ENCODE data around the gene USP28.

Gene USP28

DNA sequence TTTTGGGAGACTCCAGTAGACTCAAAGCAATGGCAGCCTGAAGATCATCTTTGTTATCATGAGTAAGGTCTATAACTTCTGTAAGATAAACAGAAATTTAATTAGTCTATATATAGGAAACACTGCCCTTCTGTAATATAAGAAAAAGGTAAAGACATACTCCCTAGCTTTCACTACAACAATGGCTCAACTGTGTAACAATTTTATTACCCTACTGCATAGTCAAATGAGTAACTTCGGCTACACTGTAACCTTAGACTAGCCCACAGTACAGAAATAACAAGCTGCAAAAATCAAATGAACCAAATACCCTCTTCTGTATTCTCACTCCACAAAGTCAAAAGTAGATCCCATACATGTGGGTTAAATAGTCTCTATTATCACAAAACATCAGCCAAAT is 33.7 kb downstream of the USP28 start:
- Histone ChIP-seq H3K27me3 (replicated peaks) (no peaks in the 10 kb centered on the region), H3K36me3 (replicated peaks) (no peaks in the 10 kb centered on the region), H3K27ac (no peak overlapping the region), H3K4me3 (ENCODE audit: low read depth, low read length) (no peak overlapping the region)
- in situ Hi-C loops (cut with HindIII; ENCODE audit: low pct_ligation_motif_present, low sequenced_read_pairs), result no loop called here
- DNase-seq, result no peak
- TF ChIP-seq, protein P1, sequence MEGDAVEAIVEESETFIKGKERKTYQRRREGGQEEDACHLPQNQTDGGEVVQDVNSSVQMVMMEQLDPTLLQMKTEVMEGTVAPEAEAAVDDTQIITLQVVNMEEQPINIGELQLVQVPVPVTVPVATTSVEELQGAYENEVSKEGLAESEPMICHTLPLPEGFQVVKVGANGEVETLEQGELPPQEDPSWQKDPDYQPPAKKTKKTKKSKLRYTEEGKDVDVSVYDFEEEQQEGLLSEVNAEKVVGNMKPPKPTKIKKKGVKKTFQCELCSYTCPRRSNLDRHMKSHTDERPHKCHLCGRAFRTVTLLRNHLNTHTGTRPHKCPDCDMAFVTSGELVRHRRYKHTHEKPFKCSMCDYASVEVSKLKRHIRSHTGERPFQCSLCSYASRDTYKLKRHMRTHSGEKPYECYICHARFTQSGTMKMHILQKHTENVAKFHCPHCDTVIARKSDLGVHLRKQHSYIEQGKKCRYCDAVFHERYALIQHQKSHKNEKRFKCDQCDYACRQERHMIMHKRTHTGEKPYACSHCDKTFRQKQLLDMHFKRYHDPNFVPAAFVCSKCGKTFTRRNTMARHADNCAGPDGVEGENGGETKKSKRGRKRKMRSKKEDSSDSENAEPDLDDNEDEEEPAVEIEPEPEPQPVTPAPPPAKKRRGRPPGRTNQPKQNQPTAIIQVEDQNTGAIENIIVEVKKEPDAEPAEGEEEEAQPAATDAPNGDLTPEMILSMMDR (IDR thresholded peaks at IDR 0.05; ENCODE audit: low read depth, low read length, missing control alignments), result no peak

DNA sequence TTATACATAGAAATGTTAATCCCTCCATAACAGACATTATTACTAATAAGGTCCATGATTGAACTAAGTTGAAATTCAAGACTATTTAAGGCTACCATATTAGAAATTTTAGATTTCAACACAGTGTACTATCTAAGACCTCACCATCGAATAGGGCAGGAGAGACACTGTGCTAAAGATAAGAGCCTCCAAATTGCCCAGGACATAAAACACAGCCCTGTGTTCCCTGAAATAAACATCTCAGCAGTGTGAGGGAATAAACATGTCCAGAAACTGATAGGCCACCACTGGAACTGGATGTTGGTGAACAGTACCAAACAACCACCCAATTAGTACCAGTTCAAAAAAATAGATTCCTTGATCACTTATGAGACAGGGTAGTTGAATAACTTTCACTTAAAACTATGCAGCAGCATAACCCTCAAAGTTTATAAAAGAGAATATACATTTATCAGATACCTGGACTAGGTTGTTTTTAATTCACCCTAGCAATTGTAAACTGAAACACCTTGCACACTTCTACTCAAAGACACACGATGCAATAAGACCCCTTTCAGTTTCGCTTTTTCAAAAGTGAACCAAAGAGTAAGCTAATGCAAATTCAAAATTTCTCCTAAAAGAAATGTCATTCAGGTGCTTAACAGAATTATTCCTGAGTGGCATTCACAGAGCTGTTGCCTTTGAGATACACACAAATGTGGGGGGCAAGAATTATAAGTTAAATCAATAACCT is 34.3 kb downstream of the USP28 start:
- no peaks in the 10 kb centered on the region for H3K27me3 ChIP-seq (replicated peaks)
- H3K36me3 ChIP-seq (replicated peaks), result no peaks in the 10 kb centered on the region
- TF ChIP-seq, protein P1 (IDR thresholded peaks at IDR 0.05; ENCODE audit: low read depth, low read length, missing control alignments), result no peak
- in situ Hi-C loops (cut with HindIII; ENCODE audit: low pct_ligation_motif_present, low sequenced_read_pairs), result no loop called here
- no peak for DNase-seq
- no peak overlapping the region for H3K27ac ChIP-seq
- no peak overlapping the region for H3K4me3 ChIP-seq (ENCODE audit: low read depth, low read length)

DNA sequence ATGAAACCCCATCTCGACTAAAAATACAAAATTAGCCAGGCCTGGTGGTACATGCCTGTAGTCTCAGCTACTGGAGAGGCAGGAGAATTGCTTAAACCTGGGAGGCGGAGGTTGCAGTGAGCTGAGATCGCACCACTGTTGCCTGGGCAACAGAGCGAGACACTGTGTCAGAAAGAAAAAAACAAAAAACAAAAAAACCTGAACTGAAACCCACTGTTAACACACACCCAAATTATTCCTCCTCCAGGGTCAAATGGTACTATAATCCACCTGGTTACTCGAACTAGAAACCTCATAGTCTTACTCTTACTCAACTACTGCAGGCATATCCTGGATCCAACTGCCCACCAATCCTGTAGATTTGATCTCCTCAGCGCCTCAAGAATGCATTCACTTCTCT is 35.5 kb downstream of the USP28 start:
- Histone ChIP-seq H3K4me3 (ENCODE audit: low read depth, low read length) (no peak overlapping the region), H3K27me3 (replicated peaks) (no peaks in the 10 kb centered on the region), H3K27ac (no peak overlapping the region), H3K36me3 (replicated peaks) (no peaks in the 10 kb centered on the region)
- no peak for DNase-seq
- TF ChIP-seq, protein P1 (IDR thresholded peaks at IDR 0.05; ENCODE audit: low read depth, low read length, missing control alignments), result no peak
- in situ Hi-C loops (cut with HindIII; ENCODE audit: low pct_ligation_motif_present, low sequenced_read_pairs), result no loop called here

DNA sequence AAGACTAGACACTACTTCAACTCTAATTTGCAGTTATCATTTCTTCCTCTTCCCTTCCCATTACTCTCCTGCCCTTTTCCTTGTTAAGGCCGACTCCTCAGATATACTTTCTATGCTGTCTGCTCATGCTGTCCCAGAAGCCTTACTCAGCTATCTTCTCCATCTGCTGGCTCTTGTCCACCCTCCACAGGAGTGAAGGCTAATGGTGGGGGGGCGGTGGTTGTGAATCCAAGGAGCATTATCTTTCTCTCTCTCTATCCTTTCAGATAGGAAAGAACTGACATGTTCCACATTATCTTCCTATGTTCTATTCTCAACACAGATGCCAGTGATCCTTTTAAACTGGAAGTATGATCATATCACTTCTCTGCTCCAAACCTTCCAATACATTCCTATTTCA is 37.4 kb downstream of the USP28 start:
- TF ChIP-seq, protein P1 (IDR thresholded peaks at IDR 0.05; ENCODE audit: low read depth, low read length, missing control alignments), result no peak
- no peak for DNase-seq
- no peak overlapping the region for H3K4me3 ChIP-seq (ENCODE audit: low read depth, low read length)
- in situ Hi-C loops (cut with HindIII; ENCODE audit: low pct_ligation_motif_present, low sequenced_read_pairs), result no loop called here
- H3K36me3 ChIP-seq (replicated peaks), result no peaks in the 10 kb centered on the region
- no peaks in the 10 kb centered on the region for H3K27me3 ChIP-seq (replicated peaks)
- H3K27ac ChIP-seq, result no peak overlapping the region

DNA sequence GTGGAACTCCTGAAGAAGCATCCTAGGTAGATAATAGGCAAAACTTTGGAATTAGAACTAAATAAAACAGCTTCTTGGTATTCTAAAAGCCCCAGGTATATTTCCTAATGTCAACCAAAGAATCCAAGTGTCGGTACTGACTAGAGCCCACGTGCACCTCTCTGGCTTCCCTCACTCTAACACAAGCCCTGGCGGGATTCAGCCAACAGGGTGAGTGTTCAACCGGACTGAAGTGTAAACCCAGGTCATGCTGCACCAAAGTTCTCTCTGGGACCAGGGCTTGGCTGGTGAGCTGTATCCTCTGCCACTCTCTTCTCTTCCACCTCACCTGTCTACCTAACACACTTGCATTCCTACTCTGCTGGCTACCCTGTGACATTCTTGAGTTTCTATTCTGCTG is 40.1 kb downstream of the USP28 start:
- Histone ChIP-seq H3K36me3 (replicated peaks) (no peaks in the 10 kb centered on the region), H3K27ac (no peak overlapping the region), H3K4me3 (ENCODE audit: low read depth, low read length) (no peak overlapping the region), H3K27me3 (replicated peaks) (no peaks in the 10 kb centered on the region)
- TF ChIP-seq, protein P1 (IDR thresholded peaks at IDR 0.05; ENCODE audit: low read depth, low read length, missing control alignments), result no peak
- no peak for DNase-seq
- in situ Hi-C loops (cut with HindIII; ENCODE audit: low pct_ligation_motif_present, low sequenced_read_pairs), result no loop called here

- DNase-seq, result no peak
- Histone ChIP-seq H3K27me3 (replicated peaks) (no peaks in the 10 kb centered on the region), H3K27ac (no peak overlapping the region), H3K36me3 (replicated peaks) (no peaks in the 10 kb centered on the region), H3K4me3 (ENCODE audit: low read depth, low read length) (no peak overlapping the region)
- in situ Hi-C loops (cut with HindIII; ENCODE audit: low pct_ligation_motif_present, low sequenced_read_pairs), result no loop called here
- TF ChIP-seq, protein P1 (IDR thresholded peaks at IDR 0.05; ENCODE audit: low read depth, low read length, missing control alignments), result no peak
Observed at GRCh38 chr11:113833151-113833550, 42.2 kb downstream of the USP28 start.
